HG03520 (cell line): ENCODE measurements around the gene RAPGEF4.
"Not testable (repeated sequence)": the region's sequence is repeated elsewhere in the genome, so short reads cannot be mapped to it uniquely, and the experiment has no call there.

ENCODE experiments used
- ATAC-seq: cut with Tn5 transposase; IDR thresholded peaks from one replicate; pipeline ENCODE4 v1.9.1; 2021; ENCODE audit warnings: mild to moderate bottlenecking, moderate library complexity; ENCODE audit not compliant: unreplicated experiment

Gene RAPGEF4

DNA sequence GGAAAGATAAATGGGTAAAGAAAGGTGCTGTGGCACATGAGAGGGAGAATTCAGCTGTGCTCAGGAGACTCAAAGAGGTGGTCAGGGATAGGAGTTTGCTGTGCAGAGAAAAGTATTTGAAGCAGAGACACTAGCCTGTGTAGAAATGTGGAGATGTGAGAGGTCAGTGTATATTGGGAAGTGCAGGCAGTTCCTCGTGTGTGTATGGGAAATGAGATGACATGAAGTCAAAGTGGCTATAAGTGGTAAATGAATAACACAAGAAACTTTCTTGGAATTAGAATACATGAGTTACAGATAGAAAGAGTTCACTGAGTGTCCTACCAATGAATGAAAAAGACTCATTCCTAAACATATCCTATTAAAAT, 351.6 kb downstream of the RAPGEF4 start:
- no peak for ATAC-seq

DNA sequence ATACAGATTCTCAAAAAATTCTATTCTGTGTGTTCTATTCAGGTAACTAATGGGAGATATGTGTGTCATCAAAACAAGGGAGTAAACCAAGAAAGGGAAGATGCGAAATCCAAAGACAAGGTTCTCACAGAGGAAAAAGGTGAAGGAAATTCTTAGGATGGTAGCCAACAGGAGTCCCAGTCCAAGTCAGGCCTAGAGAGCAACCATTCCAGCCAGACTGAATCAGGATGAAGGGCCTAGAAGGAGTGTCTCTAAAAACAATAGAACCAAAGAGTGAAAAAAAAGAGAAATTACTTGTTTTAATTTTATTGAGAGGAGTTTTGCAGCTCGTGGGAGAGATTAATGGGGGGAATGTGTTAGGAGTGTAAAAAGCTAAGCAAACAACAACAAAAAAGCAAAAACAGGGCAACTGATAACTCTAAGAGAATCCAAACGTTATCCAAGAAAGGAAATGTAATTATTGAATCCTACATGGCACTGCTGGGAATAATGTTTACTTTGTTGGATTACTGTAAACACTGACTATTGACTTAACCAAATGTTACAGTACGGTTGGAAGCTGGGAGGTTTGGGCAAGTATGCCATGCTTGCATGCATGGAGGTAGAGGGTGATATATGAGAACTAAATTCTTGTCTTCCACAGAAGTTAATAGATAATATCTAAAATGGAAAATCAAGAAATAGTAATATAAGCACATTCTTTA, 352.3 kb downstream of the RAPGEF4 start:
- ATAC-seq, result no peak

DNA sequence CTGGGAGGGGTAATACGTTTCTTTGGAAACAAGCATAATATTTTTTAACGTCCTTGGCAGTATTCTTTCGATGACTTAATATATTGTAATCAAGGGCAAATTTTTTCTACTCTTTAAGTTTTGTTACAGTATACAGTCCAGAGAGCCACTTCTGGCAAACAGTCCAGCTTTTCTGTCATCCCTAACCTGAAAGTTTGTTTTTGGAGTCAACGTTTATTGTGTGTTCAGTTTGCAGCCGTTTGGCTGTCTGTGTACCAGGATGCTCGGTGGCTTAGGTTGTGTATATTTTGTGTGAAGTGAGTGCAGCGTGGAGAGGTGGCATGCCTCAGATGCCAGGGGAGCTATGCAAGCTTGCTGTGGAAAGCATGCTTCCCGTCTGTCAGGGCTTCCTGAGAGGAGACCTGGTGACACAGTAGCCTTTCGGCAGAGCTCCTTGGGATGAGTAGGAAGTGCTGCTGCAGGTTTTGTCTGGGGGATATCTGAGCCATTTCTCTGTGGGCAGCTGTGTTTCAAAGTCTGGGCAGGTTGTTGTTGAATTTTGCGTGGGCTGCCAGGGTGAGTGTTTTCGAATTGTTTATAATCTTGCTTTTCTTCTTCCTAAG, 354.7 kb downstream of the RAPGEF4 start:
- no peak for ATAC-seq

DNA sequence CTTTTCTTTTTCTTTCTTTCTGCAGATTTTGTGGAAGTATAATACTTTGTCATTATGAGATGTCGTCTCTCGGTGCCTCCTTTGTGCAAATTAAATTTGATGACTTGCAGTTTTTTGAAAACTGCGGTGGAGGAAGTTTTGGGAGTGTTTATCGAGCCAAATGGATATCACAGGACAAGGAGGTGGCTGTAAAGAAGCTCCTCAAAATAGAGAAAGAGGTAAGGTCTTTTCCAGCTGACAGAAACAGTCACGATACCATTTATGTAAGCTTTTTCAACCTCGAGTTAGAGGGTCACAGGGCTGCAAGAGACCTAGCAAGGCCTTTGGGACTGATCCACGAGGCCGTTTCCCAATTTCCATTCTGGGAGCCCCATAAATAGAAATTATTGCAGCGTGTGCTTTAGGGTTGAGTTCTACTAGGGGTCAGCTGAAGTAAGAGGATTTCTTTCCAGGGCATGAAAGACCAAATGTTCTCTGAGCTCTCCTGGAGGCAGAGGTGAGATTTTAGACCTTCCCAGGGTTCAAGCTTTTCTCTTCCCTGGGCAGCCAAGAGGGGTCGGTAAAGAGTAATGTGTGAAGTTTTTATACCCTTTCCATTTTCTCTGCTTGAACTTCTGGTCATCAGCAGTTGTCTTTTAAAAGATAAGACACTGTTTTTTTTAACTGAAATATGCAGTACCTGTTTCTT, 355.5 kb downstream of the RAPGEF4 start:
- ATAC-seq, result no peak

DNA sequence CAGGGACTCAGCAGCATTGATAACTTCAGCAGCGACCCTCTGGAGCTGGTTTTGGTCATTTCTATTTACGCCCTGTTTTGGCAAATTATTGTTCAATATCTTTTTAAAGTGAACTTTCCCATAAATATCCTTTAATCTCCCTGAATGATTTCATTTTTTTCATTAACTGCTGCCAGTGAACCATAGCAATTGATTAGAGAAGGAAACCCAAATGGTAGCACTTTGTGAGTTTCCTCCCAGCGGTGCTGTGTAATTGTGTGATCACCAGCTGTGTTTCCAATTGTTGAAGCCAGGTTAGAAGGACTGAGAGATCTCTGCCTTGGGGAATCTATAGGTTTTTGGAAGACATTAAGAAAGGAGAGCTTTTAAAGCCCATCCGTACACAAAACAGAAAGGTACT, 356.3 kb downstream of the RAPGEF4 start:
- no peak for ATAC-seq

DNA sequence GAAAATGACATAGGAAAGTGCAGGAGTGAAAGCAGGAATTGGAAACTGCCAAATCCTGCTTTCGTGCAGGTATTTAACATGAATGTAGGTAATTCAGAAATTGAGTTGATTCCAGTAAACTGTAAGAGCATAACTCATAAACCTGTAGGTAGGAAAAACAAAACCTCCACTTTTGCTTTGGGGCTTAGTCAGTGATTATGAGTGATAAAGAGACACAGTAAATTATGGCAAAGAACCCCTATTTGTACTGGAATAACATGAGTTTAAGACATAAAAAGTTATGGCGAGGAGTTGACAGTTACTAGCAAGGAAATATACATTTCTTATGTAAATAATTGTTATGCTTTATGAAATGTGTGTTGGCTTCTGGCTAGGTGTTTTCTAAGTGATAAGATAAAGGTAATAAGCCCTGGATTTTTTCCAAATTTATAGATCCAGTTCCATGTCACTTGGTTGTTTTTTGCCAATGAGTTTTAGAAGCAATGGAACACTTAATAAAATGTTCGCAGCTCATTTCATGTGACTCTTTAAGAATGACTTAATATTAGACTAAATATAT, 357.3 kb downstream of the RAPGEF4 start:
- no peak for ATAC-seq

DNA sequence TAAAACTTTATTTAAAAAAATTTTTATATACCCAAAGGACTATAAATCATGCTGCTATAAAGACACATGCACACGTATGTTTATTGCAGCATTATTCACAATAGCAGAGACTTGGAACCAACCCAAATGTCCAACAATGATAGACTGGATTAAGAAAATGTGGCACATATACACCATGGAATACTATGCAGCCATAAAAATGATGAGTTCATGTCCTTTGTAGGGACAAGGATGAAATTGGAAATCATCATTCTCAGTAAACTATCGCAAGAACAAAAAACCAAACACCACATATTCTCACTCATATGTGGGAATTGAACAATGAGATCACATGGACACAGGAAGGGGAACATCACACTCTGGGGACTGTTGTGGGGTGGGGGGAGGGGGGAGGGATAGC, 358.0 kb downstream of the RAPGEF4 start:
- not testable (repeated sequence) for ATAC-seq

DNA sequence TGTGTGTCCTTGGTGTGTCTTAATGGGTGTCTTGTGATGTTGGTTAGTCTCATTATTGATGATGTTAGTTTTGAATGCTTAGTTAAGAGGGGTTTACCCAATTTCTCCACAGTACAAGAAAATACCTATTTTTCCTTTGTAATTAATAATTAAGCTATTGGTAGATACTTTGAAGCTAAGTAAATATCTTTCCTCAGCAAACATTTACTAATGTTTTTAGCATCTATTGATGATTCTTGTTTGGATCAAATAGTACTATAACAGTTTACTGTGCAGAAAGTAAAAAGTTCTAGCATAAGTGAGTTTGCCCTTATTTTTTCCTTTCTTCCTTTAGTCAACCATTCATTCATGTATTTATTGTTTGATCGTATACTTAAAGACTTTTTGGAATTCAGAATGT, 359.1 kb downstream of the RAPGEF4 start:
- no peak for ATAC-seq

DNA sequence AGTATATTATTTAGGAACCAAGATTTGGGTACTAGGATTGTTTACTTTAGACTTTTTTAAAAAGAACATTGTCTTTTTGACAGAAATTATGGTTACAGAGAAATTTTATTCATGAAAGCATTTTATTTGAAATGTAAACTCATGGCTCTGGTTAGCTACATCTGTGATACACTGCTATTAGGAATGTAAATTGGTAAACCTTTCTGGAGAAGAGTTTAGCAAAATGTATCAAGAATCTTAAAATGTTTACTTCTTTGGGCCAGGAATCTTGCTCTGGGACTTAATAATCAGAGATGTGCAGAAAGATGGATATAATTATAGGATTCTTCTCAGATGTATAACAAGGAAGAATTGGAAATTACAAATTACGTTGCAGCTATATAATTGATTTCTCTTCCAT, 359.7 kb downstream of the RAPGEF4 start:
- no peak for ATAC-seq

DNA sequence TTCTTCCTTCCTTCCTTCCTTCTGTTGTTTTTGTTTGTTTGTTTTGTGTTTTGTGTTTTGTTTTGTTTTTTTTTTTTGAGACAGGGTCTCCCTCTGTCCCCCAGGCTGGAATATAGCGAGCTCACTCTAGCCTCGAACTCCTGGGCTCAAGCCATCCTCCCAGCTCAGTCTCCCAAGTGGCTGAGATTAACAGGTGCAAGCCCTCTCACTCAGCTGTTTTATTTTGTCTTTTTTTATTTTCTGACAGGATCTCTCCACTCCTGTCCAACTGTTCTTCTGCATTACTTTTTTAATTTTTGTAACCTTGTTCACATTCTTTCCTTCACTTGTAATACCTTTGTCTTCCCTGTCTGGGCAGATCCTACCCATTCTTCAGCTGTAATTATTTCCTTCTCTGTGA, 363.6 kb downstream of the RAPGEF4 start:
- no peak for ATAC-seq

DNA sequence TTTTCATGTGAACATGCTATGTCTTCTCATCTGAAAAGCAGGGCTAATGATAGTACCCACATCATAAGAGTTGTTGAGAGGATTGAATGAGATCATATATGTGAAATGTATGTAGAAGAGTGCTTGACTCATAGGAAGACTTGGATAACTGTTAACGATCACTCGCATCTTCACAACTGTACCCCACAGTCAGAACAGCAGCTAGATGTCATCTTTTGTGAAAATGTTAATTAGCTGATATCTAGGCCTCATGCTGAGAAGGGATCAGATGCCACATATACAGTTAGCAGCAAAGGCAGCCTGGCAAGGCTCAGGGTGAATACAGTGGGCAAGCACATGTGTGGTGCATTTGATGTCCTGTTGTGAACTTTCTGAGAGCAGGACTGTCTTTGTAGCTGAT, 364.2 kb downstream of the RAPGEF4 start:
- no peak for ATAC-seq

DNA sequence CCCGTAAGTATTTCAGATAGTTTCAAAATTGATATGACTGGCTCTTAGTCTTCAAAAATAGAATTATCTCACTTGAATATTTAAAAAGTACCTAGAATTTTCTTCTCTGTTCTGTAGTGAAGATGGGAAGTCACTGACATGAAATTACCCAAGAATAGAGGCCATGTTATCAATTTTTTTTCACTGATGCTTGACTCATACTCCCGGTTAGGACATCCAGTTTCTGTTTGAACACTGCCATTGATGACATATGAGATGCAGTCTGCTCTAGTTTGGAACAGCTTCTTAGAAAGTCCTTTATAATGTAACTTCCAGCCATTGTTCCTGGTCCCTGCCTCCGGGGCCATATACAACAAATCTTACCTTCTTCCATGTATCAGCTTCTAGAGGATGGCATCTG, 366.0 kb downstream of the RAPGEF4 start:
- ATAC-seq, result peak; percentile 76
